Measurements from ENCODE around the gene BEGAIN. TPM values are rescaled to one million over a fixed set of nuclear protein-coding genes. Genes with fewer than 3 reads are reported as not detected.

Gene BEGAIN
- total RNA-seq, 1 donor from 2014 or later, result 1.9 TPM

GRCh38 chr14:100535287-100536120 is 51.7 kb downstream of the BEGAIN start:
- no peaks in the 10 kb centered on the region for H3K9me3 ChIP-seq (replicated peaks)
- no peaks in the 10 kb centered on the region for H3K27me3 ChIP-seq (ENCODE audit: low read depth)
- no peak overlapping the region for H3K4me3 ChIP-seq
- no peak for TF ChIP-seq CTCF (IDR thresholded peaks at IDR 0.05; ENCODE audit: borderline replicate concordance)
- peak; percentile 9 for DNase-seq
- no peak overlapping the region for H3K27ac ChIP-seq (replicated peaks)
- peaks cover 2% of the 10 kb centered on the region for H3K36me3 ChIP-seq
- intact Hi-C loops (cut with micrococcal nuclease), result no loop called here
- H3K4me1 ChIP-seq, result peaks cover 8% of the 10 kb centered on the region

DNA sequence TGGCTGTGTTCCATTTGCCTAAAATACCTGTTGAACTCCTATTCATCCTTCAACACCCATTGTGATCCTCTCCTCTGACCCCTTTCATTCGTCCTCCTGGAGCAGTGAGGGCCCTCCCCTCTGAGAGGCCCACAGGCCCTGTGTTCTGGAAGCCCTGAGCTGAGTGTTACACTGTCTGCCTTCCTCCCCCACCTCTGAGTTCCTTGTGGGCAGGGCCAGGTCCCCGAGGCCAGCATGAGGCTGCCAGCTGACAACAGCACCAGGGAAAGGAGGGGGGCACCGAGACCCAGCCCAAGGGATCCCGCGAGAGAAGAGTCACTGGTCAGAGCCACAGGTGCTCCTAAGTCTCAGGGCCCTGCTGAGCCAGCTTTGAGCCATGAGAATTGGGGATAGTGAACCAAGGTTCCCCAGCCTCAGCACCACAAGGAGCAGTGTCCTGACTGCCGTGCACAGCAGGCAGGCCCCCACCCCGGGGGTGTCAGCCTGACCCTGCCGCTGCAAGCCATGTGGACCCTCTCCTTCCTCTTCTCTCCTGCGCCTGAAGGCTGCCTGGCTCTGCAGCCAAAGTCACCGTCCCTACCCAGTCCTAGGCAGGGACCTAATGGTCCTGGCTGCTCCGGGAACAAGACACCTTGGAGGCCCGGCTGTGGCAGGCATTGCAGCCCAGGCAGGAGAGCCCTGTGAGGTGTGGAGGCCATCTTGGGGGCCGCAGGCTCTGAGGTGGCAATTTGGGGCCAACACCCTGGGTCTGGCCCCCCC is 52.5 kb downstream of the BEGAIN start:
- peak; percentile 3 for DNase-seq
- TF ChIP-seq CTCF (IDR thresholded peaks at IDR 0.05; ENCODE audit: borderline replicate concordance), result no peak
- intact Hi-C loops (cut with micrococcal nuclease), result no loop called here
- Histone ChIP-seq H3K36me3 (peaks cover 9% of the 10 kb centered on the region), H3K9me3 (replicated peaks) (no peaks in the 10 kb centered on the region), H3K4me3 (no peak overlapping the region), H3K27me3 (ENCODE audit: low read depth) (no peaks in the 10 kb centered on the region), H3K27ac (replicated peaks) (no peak overlapping the region), H3K4me1 (peaks cover 8% of the 10 kb centered on the region)

DNA sequence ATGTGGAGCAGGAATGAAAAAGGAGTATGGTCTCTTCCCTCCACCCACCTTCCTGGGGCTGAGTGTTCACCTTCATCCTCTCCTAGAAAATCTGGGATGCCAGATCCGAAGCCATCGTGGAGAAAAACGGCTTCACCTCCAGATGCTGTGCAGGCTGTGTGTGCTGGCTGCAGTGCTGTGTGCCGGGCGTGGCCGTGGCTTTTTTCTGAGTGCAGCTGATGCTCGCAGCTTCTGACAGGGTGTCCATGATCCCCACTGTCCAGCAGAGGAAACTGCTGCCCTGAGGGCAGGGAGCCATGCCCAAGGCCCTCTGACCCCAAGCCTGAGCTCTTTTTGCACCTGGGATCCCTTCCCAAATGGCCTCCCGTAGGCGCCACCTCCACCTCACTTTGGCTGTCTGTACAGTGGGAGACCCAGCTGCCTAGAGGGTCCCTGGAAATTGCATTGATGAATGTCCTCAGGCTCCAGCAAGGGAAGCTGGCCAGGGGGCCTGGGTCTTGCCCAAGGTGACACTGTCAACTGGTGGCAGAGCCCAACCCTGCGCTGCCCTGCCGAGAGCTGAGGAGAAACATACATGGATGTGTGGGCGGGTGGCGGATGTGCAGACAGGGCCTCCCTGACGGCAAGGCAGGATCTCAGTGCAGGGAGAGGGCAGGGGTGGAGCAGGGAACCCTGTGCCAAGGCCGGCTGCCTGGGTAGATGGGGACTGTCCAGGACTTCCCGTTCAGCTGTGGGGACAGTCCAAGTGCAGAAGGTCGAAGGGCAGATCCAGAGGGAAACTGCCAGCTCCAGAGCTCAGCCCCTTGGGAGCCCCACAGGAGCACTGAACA is 53.3 kb downstream of the BEGAIN start:
- intact Hi-C loops (cut with micrococcal nuclease), result no loop called here
- H3K36me3 ChIP-seq, result peaks cover 16% of the 10 kb centered on the region
- no peak overlapping the region for H3K27ac ChIP-seq (replicated peaks)
- DNase-seq, result peak; percentile 16
- H3K4me1 ChIP-seq, result peaks cover 8% of the 10 kb centered on the region
- no peaks in the 10 kb centered on the region for H3K27me3 ChIP-seq (ENCODE audit: low read depth)
- H3K9me3 ChIP-seq (replicated peaks), result no peaks in the 10 kb centered on the region
- no peak overlapping the region for H3K4me3 ChIP-seq
- TF ChIP-seq CTCF (IDR thresholded peaks at IDR 0.05; ENCODE audit: borderline replicate concordance), result no peak

- no peaks in the 10 kb centered on the region for H3K27me3 ChIP-seq (ENCODE audit: low read depth)
- intact Hi-C loops (cut with micrococcal nuclease), result no loop called here
- peak; percentile 38 for DNase-seq
- peaks cover 21% of the 10 kb centered on the region for H3K36me3 ChIP-seq
- H3K4me3 ChIP-seq, result no peak overlapping the region
- peaks cover 8% of the 10 kb centered on the region for H3K4me1 ChIP-seq
- TF ChIP-seq CTCF (IDR thresholded peaks at IDR 0.05; ENCODE audit: borderline replicate concordance), result no peak
- H3K27ac ChIP-seq (replicated peaks), result no peak overlapping the region
- no peaks in the 10 kb centered on the region for H3K9me3 ChIP-seq (replicated peaks)
Observed at GRCh38 chr14:100532906-100533655, 54.1 kb downstream of the BEGAIN start.

Measured in left ventricle myocardium inferior (tissue), 1 donor.